Measurements from ENCODE around the gene UNC13D. TPM values are rescaled to one million over a fixed set of nuclear protein-coding genes. Genes with fewer than 3 reads are reported as not detected.

Gene UNC13D
- total and polyA plus RNA-seq, 9 of the 15 experiments (the other 6 are each of a cell fraction or from before 2014, with no cell fraction given): 0.86 to 244 (median 69.2) TPM

DNA sequence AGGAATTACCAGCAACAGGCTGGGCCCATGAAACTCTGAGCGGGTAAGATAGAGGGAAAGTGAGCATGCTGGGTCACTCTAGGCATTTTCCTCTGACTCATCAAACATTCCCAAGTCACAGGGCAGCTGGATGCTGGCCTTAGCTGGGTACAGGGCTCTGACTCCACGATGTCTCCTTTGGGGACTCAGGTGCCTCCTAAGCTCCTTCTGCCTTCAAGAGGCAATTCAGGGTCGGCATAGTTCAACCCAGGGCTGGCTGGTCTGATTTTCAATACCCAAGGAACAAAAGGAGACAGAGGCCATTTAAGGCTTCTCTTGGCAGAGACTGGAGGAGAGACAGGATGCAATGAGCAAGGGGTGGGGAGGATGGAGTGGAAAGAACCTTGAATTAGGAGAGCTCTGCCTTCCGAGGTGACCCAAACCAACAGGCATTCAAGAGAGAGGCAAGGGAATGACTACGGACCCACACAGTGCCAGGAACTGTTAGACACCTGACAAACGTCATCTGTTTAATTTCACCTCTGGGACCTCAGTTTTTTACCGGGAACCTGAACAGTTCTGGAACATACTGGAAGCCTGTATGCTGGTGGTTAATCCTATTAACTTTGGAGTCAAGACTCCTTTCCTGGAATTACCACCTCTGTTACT lies 10.0 kb upstream of the UNC13D start (continued):
- TF ChIP-seq, protein P1, sequence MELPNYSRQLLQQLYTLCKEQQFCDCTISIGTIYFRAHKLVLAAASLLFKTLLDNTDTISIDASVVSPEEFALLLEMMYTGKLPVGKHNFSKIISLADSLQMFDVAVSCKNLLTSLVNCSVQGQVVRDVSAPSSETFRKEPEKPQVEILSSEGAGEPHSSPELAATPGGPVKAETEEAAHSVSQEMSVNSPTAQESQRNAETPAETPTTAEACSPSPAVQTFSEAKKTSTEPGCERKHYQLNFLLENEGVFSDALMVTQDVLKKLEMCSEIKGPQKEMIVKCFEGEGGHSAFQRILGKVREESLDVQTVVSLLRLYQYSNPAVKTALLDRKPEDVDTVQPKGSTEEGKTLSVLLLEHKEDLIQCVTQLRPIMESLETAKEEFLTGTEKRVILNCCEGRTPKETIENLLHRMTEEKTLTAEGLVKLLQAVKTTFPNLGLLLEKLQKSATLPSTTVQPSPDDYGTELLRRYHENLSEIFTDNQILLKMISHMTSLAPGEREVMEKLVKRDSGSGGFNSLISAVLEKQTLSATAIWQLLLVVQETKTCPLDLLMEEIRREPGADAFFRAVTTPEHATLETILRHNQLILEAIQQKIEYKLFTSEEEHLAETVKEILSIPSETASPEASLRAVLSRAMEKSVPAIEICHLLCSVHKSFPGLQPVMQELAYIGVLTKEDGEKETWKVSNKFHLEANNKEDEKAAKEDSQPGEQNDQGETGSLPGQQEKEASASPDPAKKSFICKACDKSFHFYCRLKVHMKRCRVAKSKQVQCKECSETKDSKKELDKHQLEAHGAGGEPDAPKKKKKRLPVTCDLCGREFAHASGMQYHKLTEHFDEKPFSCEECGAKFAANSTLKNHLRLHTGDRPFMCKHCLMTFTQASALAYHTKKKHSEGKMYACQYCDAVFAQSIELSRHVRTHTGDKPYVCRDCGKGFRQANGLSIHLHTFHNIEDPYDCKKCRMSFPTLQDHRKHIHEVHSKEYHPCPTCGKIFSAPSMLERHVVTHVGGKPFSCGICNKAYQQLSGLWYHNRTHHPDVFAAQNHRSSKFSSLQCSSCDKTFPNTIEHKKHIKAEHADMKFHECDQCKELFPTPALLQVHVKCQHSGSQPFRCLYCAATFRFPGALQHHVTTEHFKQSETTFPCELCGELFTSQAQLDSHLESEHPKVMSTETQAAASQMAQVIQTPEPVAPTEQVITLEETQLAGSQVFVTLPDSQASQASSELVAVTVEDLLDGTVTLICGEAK (IDR thresholded peaks at IDR 0.05): peak; percentile 40; the same call in 1 of the 2 replicates
- TF ChIP-seq, protein P1 (CRISPR knock-in tag; IDR thresholded peaks at IDR 0.05): no peak
